Stomach (tissue), 4 donors: ENCODE measurements around the gene ASNSD1.

Experiments used
- CTCF ChIP-seq, 7 experiments: fragments of 450-650 bp in 4 of 7; fragments of 200-600 bp in 3 of 7; sonication (generic) in 3 of 7; IDR thresholded peaks; one replicate each; pipeline ENCODE4 v1.5.1; 2016 to 2019; ENCODE audit warnings: antibody characterized with exemption in 7 of 7, control low read depth in 2 of 7, mild to moderate bottlenecking in 1 of 7
- POLR2A ChIP-seq, 4 donors: fragments of 450-650 bp; IDR thresholded peaks; one replicate each; pipeline ENCODE4 v1.6.1; 2016; ENCODE audit warnings: antibody characterized with exemption in 4 of 4, control low read depth in 2 of 4, mild to moderate bottlenecking in 1 of 4, moderate library complexity in 1 of 4
- POLR2AphosphoS5 ChIP-seq, 3 donors: sonication (generic); formaldehyde crosslinking; IDR thresholded peaks; one replicate each; pipeline ENCODE4 v1.6.1; 2016; ENCODE audit warnings: antibody characterized with exemption in 3 of 3

- TF ChIP-seq CTCF (IDR thresholded peaks at IDR 0.05), result peak in 6 of 7 experiments; percentile 87 to 100 (median 94)
- peak; percentile 89 to 95 (median 95) for TF ChIP-seq POLR2AphosphoS5 (IDR thresholded peaks at IDR 0.05)
- peak in 1 of 4 donors; percentile 67 for TF ChIP-seq POLR2A (IDR thresholded peaks at IDR 0.05)
Observed at GRCh38 chr2:189661148-189661956, at the start of gene ASNSD1.
